Kidney (tissue), 14 donors: ENCODE data around the gene DISP3. TPM values are rescaled to one million over a fixed set of nuclear protein-coding genes. Genes with fewer than 3 reads are reported as not detected.

Experiments
- DNase-seq, 5 donors: peaks; one replicate each; pipeline ENCODE4 v3.0.0-alpha.2; 2013 to 2020
- FAIRE-seq: peaks from 2 replicates; lab custom pipeline; 2012; peaks lifted over from hg19 to GRCh38; lab: Jason Lieb, UNC
- H3K27ac ChIP-seq, 2 donors: one replicate each; pipeline ENCODE4 v1.7.0; 2013; ENCODE audit warnings: low read depth in 2 of 2, low read length in 2 of 2, inconsistent platforms in 1 of 2
- H3K27me3 ChIP-seq: one replicate; pipeline ENCODE4 v1.7.1; 2013; ENCODE audit warnings: low read length, inconsistent platforms; ENCODE audit not compliant: control insufficient read depth, insufficient read depth
- H3K36me3 ChIP-seq, 3 donors: one replicate each; pipeline versions ENCODE4 v1.7.0 to v1.7.1; 2013; ENCODE audit warnings: low read length in 3 of 3, control low read depth in 1 of 3, inconsistent platforms in 1 of 3; ENCODE audit not compliant: insufficient read depth in 3 of 3, control insufficient read depth in 2 of 3
- H3K4me1 ChIP-seq, 3 donors: one replicate each; pipeline versions ENCODE4 v1.7.0 to v1.7.1; 2013; ENCODE audit warnings: low read length in 3 of 3, inconsistent platforms in 1 of 3, low read depth in 1 of 3; ENCODE audit not compliant: control insufficient read depth in 2 of 3, insufficient read depth in 2 of 3
- H3K4me3 ChIP-seq, 3 donors: one replicate each; pipeline versions ENCODE4 v1.7.0 to v1.8.1; 2013; ENCODE audit warnings: low read length in 3 of 3, control low read depth in 1 of 3, inconsistent platforms in 1 of 3
- H3K9ac ChIP-seq, 3 donors: one replicate each; pipeline versions ENCODE4 v1.7.0 to v1.7.1; 2013; ENCODE audit warnings: low read length in 3 of 3, control low read depth in 1 of 3, inconsistent platforms in 1 of 3
- H3K9me3 ChIP-seq, 3 donors: one replicate each; pipeline versions ENCODE4 v1.7.0 to v1.7.1; 2013; ENCODE audit warnings: low read length in 3 of 3, control low read depth in 1 of 3, inconsistent platforms in 1 of 3; ENCODE audit not compliant: control insufficient read depth in 2 of 3, insufficient read depth in 1 of 3
- CTCF ChIP-seq: IDR thresholded peaks from 3 replicates; pipeline ENCODE4 v1.5.1; 2012; ENCODE audit warnings: mild to moderate bottlenecking, moderate library complexity, borderline replicate concordance; ENCODE audit not compliant: insufficient read depth; ENCODE audit errors: extremely low read depth
- intact Hi-C: fragments of 100-400 bp; cut with DNase I; formaldehyde crosslinking; loops from one replicate; pipeline ENCODE4 v1.11.1; 2022
- polyA plus RNA-seq: library from polyadenylated mRNA; stranded (reverse); fragments of 350-450 nt; fragmentation: Illumina TruSeq; extraction: RNeasy Lipid Tissue Mini Kit (QIAGEN cat#74804); gene quantifications from one replicate; pipeline ENCODE4 v1.2.3, GENCODE V29; 2014; ENCODE audit warnings: low read depth, low replicate concordance; ENCODE audit not compliant: insufficient read depth
- total RNA-seq: library from RNA; stranded (reverse); fragmentation: NEBNext Ultra II Directional; extraction: Animal tissue kit (Norgen Biotek cat#: 25700); gene quantifications from one replicate; pipeline ENCODE4 v1.2.1, GENCODE V29; 2021
- donor health status: control.
- donor health status: control.
- donor health status: control.
- donor health status: control.
- donor health status: control.
- donor health status: DM: yes; HTN: yes; CAD: no.
- donor health status: Normal renal cell carcinoma (clear cell type).

DISP3 gene
- total and polyA plus RNA-seq, 2 donors from 2014 or later, result 0.19 TPM; not detected in 1

- H3K4me3 ChIP-seq, result no peak overlapping the region
- intact Hi-C loops, result no loop called here
- TF ChIP-seq CTCF, result no peak
- no peak overlapping the region for H3K27ac ChIP-seq
- no peak overlapping the region for H3K9ac ChIP-seq
- H3K36me3 ChIP-seq, result no peaks in the 10 kb centered on the region
- no peaks in the 10 kb centered on the region for H3K4me1 ChIP-seq
- no peaks in the 10 kb centered on the region for H3K27me3 ChIP-seq
- H3K9me3 ChIP-seq, result no peaks in the 10 kb centered on the region
- FAIRE-seq (no peak), DNase-seq (peak in 1 of 5 donors; percentile 35)
These were observed 7.5 kb downstream of the DISP3 start for GRCh38 chr1:11486231-11487009.

- Histone ChIP-seq H3K4me3 (no peak overlapping the region), H3K9me3 (no peaks in the 10 kb centered on the region), H3K27ac (no peak overlapping the region), H3K36me3 (no peaks in the 10 kb centered on the region), H3K27me3 (no peaks in the 10 kb centered on the region), H3K9ac (no peak overlapping the region), H3K4me1 (no peaks in the 10 kb centered on the region)
- FAIRE-seq, result no peak
- DNase-seq, result no peak
- intact Hi-C loops, result no loop called here
- TF ChIP-seq CTCF, result no peak
These were observed 8.3 kb downstream of the DISP3 start for GRCh38 chr1:11487196-11487751.

GRCh38 chr1:11488201-11488770, 9.3 kb downstream of the DISP3 start:
- DNase-seq (no peak), FAIRE-seq (no peak)
- no peak overlapping the region for H3K4me3 ChIP-seq
- H3K36me3 ChIP-seq, result no peaks in the 10 kb centered on the region
- H3K9ac ChIP-seq, result no peak overlapping the region
- TF ChIP-seq CTCF, result no peak
- no peaks in the 10 kb centered on the region for H3K9me3 ChIP-seq
- no peaks in the 10 kb centered on the region for H3K27me3 ChIP-seq
- H3K4me1 ChIP-seq, result no peaks in the 10 kb centered on the region
- intact Hi-C loops, result no loop called here
- no peak overlapping the region for H3K27ac ChIP-seq
